HG03175 (cell line): ENCODE results near the gene MFAP4.
A peak's percentile ranks its signal among the peaks of the same experiment; 100 is the strongest.
"Not testable (repeated sequence)": the region's sequence is repeated elsewhere in the genome, so short reads cannot be mapped to it uniquely, and the experiment has no call there.

Experiments used
- ATAC-seq: cut with Tn5 transposase; IDR thresholded peaks from one replicate; pipeline ENCODE4 v1.9.1; 2021; ENCODE audit warnings: mild to moderate bottlenecking, moderate library complexity; ENCODE audit not compliant: unreplicated experiment

MFAP4 gene

GRCh38 chr17:19354748-19355147 lies 32.2 kb downstream of the MFAP4 start:
- ATAC-seq, result no peak

- not testable (repeated sequence) for ATAC-seq
Measured at GRCh38 chr17:19353401-19353800, 33.6 kb downstream of the MFAP4 start.

- ATAC-seq, result no peak
Measured at GRCh38 chr17:19348806-19349205, 38.2 kb downstream of the MFAP4 start.

GRCh38 chr17:19348081-19348650 lies 38.8 kb downstream of the MFAP4 start:
- no peak for ATAC-seq

GRCh38 chr17:19347323-19348080 lies 39.5 kb downstream of the MFAP4 start:
- ATAC-seq, result no peak

GRCh38 chr17:19346351-19347255 lies 40.4 kb downstream of the MFAP4 start:
- ATAC-seq, result no peak

- no peak for ATAC-seq
Measured at GRCh38 chr17:19345486-19346350, 41.3 kb downstream of the MFAP4 start.

- ATAC-seq, result no peak
Measured at GRCh38 chr17:19345067-19345460, 41.9 kb downstream of the MFAP4 start.

GRCh38 chr17:19344311-19345066 lies 42.5 kb downstream of the MFAP4 start:
- ATAC-seq, result no peak

GRCh38 chr17:19343671-19344151 lies 43.3 kb downstream of the MFAP4 start:
- ATAC-seq, result no peak

- ATAC-seq, result no peak
Measured at GRCh38 chr17:19343256-19343630, 43.7 kb downstream of the MFAP4 start.

GRCh38 chr17:19342611-19343255 lies 44.3 kb downstream of the MFAP4 start:
- no peak for ATAC-seq

GRCh38 chr17:19341641-19342610 lies 45.1 kb downstream of the MFAP4 start:
- no peak for ATAC-seq

- ATAC-seq, result no peak
Measured at GRCh38 chr17:19341211-19341631, 45.8 kb downstream of the MFAP4 start.

GRCh38 chr17:19339341-19339815 lies 47.6 kb downstream of the MFAP4 start:
- ATAC-seq, result no peak

- ATAC-seq, result peak; percentile 62
Measured at GRCh38 chr17:19338031-19338990, 48.7 kb downstream of the MFAP4 start.

- no peak for ATAC-seq
Measured at GRCh38 chr17:19337712-19338023, 49.3 kb downstream of the MFAP4 start.
